GM21529 (cell line): ENCODE measurements around the gene HCLS1.

ENCODE experiments used
- ATAC-seq: cut with Tn5 transposase; IDR thresholded peaks from one replicate; pipeline ENCODE4 v1.9.1; 2021; ENCODE audit not compliant: unreplicated experiment

The HCLS1 gene

DNA sequence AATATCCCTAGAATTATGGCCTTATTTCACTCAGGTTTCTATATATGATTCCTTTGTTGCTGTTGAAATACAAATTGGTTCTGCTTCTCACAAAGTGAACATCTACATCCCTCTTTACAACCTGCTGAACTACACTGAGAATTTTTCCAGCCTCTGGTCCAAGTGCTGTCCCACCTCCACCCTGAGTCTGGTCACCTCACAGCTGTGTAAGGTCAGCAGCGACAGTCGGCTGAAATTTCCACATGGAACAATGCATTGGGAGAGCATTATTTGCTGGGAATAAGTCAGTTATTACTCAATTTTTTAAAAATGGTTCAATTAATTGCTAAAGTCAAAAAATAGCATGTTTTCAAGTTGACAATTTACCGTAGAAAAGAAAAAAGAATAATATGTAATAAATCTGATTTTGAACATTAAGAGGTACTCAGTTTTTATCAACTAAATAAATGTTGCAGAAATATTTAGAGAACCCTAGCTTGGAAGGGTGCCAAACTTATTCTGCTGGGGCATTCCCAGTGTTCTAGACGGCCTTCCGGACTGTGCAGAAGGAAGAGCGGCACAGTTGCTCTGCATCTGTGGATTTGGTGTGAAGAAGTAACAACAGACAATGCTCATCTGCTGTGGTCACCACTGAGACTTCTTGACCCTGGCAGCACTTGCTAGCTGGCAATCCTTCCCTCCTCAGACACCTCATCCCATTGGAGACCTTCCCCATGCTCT, 1.8 kb downstream of the HCLS1 start:
- ATAC-seq = no peak

DNA sequence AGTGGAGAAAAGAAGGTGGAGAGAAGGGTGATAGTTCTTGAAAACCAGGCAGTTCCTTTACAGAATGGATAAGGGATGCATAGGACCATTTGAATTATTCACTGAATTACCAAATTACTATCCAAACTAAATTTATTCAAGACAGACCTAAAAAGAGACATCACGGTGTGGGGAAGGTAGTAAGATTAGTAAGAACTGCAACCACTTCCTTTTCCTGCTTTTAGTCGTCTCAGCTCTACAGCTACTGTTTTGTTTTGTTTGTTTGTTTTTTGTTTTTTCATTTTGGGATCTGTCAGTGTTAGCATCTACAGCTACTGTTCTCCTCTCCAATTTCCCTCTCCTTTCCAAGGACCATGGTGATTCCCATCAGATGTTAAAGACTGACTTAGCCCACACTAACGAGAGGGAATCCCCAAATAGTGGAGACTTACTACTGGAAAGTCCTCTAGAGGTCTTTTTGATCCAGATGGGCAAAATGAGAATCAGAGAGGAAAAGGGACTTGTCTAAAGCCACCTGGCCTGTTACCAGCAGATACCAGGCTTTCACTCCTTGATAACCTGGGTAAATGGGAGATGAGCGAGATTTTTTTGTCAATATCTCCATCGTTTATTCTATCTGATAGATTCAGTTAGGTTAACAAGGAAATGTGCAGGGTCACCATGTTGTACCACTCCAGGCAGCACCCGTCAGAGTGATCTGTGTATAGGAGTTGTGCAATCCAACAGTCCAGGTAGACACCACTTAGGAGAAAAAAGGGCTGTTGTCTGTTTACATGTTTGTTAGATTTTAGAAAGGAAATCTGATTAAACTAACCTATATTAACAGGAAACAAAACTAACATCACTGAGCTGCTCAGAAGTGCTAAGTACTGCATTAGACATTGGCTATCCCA, 6.0 kb downstream of the HCLS1 start:
- ATAC-seq = peak; percentile 86

- ATAC-seq = no peak
Observed at GRCh38 chr3:121651684-121652083, 9.0 kb downstream of the HCLS1 start.

DNA sequence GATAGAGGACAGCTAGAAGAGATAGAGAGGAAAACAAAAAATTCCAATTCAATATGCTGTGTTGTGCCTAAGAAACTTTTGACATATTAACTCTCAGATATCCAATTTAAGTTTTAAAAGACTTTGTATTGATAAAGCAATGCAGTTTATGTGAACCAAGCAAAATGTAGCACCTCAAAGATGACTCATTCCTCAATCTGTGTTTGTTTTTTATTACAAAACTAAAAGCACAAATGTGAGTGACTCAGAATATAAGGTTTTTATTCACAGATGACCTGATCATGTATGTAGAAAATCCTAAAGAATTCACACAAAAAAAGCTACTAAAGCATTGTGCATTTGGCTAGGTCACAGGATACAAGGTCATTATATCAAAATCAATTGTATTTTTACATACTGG, 11.1 kb downstream of the HCLS1 start:
- no peak for ATAC-seq

DNA sequence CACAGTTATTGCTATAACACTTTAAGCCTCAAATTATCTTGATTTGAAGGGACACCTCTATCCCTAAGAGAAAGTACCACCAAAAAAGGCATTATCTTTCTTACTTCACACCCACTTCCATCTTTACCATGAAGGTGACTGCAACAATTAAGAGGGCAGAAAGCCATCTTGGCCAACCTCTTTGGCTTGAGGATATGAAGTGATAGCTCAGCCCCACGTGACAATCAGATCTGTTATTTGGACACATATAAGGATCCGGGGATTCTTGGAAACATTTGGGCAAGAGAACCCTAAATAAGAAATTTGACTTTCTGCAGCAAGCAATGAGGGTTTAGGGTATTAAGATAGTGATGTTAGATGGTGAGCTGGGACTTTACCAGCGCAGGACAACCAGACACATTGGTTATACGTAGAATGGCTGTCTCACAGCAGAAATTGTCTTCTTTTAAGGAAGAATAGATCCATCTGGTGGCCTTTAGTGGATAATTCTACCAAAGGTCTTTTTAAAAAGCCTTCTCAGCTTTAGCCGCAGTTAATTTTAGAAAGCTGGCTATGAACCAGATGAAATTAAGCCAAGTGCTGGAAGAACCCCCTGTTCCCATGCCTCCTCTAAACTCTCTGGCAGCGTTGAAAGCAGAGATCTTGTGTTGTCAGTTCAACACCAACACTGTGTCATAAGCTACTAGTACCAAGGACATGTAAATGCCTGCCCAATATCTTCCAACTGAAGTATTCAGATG, 12.3 kb downstream of the HCLS1 start:
- no peak for ATAC-seq

DNA sequence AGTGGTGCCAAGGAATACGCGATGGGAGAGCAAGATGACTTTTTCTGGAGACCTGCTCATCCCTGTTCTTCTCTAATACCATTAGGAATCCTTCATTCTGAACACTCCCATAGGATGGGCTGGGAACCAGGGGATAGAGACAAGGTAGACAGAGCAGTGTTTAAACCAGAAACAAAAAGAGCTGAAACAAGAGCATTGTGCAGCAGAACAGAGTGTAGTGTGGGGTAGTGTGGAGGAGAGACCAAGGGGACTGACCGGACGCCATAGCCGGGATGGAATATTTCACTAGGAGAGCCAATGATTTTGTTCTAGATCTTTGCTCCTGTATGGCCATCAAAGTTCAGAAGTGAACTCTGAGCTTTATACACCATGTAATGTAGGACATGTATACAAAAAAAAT, 15.6 kb downstream of the HCLS1 start:
- no peak for ATAC-seq

GRCh38 chr3:121642601-121643314, 17.9 kb downstream of the HCLS1 start:
- ATAC-seq = no peak

DNA sequence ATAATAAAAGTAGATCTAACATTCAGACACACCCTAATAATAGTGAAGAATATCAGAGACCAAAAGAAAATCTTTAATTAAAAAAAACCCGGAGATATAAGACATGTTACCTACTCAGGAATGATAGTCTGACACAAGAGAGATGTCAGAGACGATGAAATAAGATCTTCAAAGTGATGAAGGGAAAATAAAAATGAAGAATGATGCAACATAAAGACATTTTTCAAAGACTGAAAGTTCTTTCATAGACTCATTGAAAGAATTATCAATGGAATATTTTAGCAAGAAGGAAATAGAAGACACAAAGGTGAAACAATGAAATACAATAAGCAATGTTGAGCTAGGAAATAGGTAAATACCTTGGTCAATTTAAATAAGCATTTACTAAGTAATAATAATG, 19.6 kb downstream of the HCLS1 start:
- no peak for ATAC-seq

GRCh38 chr3:121637922-121638321, 22.8 kb downstream of the HCLS1 start:
- ATAC-seq = no peak

DNA sequence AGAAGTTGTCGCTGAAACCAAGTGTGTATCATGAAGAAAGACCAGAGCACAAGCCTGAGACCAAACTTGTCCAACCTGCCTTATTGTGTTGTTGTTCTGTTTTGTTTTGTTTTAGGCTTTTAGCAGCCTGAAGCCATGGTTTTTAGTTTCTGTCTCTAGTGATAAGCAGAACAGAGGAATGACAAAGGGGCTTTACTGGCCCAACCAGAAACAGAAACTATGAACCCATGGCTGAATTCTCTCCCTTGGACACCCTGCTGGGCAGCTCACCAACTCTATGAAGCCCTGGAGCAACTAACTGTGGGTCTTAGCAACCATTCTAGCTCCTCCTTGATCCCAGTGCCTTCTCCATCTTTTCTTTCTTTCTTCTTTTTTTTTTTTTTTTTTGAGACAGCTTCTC, 30.3 kb downstream of the HCLS1 start:
- no peak for ATAC-seq

DNA sequence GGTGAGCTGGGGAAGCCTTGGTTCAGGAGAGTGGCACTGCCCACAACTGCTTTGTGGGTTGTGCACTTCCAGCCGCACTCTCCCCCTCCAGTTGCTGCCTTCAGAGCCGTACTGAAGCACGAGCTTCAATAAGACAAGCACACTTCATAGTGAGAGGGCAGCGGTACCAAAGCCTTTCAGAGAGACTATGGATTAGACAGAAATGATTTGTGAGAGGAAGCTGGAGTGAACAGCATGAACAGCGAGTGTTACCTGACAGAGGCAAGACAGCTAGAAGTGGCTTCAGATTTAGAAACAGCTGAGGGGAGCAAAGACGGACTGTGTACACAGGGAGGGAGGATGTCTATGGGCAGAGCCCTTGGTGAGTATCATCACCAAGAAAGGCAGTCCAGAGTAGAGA, 31.1 kb downstream of the HCLS1 start:
- ATAC-seq = no peak

DNA sequence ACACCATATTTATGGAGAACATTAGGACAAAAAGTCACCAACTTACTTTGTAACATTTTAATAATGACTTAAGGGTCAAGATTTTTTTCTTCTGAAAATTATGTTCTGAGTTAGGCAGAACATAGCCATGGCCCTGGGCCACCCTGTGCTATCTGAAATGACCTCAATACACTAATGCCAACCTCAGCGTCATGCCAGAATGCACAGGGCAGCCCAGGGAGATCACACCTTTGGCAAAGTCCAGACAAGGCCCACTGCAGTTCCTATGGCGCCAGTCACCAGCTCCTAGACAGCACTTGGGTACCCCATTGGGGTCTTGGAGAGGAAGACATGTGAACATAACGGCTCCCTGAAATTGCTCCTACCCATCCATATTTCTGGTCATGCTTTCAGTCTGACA, 33.1 kb downstream of the HCLS1 start:
- ATAC-seq = no peak

DNA sequence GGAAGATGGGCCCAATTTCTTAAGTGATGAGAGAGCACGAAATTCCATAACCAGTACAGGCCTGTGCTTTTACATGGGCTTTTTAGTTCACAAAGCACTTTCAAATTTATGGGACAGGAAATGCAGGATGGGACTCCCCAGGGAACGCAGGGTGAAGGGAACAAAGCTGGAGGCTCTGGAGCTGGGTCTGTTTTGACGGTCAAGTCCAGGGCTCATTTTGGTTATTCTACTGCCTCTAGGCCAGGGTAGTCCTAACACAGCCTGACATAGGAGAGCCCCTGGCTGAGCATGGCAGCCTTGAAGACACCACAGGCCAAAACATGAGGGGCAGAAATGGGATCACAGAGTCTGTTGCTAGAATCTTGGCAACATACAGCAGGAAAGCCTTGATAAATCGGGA, 33.5 kb downstream of the HCLS1 start:
- ATAC-seq = no peak

DNA sequence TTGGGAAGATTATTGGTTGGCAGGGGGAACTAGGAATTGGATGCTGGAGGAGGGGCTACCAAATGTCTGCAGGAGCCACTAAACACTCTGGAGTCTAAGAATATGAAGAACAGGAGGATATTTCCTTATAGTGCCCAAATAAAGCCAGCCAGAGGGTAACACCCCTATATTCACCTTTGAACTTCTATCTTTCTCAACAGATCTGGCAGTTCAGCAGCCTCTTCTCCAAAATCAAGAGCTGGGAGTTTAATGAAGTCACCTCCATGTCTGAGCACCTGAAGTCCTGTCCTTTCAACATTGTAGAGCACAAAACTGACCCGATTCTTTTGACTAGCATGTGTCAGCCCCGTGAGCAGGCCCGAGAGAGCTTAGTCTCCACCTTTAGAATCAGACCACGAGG, 34.2 kb downstream of the HCLS1 start:
- ATAC-seq = no peak

DNA sequence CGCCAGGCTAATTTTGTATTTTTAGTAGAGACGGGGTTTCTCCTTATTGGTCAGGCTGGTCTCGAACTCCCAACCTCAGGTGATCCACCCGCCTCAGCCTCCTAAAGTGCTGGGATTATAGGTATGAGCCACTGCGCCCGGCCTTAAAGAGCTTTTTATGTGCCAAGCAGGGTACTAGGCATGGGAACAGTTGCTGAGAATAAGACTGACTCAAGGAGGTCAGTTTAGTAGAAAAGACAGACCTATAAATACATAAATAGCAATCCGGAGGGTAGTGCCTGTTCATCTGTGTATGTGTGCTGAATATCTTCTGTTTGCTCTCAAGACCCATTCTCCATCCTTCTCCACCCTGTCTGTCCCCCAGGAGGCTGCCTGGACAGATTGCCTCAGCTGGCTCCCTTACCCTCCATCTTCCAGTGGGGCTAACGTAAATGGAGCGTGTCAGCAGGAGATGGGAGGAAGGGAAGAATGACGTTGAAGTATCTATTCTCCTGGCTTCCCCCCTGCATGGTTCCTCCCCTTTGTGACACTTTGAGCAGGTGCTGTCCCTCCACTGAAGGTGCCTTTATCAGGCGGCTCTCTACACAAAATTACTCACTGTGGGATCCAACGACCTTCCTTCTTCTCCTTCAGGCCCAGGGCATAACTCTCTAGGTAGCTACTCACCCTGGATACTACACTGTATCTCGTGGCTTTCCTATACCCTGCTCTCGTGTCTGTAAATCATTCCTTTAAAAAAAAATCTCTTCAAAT, 36.4 kb downstream of the HCLS1 start:
- no peak for ATAC-seq

- ATAC-seq = no peak
Observed at GRCh38 chr3:121621491-121621890, 39.2 kb downstream of the HCLS1 start.

- ATAC-seq = no peak
Observed at GRCh38 chr3:121619691-121620090, 41.0 kb downstream of the HCLS1 start.

GRCh38 chr3:121606106-121606505, 54.6 kb downstream of the HCLS1 start:
- ATAC-seq = no peak

DNA sequence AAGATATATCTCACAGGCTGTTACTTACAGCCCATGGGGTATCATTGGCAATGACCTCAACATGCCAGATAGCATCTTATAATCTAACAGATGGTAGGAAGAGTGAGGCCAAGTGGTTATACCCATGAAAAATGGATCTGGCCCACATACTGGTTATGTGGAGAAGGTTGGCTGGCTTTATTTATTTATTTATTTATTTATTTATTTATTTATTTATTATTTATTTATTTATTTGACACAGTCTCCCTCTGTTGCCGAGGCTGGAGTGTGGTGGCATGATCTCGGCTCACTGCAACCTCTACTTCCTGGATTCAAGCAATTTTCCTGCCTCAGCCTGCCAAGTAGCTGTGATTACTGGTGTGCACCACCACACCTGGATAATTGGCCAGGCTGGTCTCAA, 55.9 kb downstream of the HCLS1 start:
- no peak for ATAC-seq

GRCh38 chr3:121601212-121601812, 59.4 kb downstream of the HCLS1 start:
- no peak for ATAC-seq
